Activated CD4-positive, alpha-beta T cell treated with anti-CD3 and anti-CD28 coated beads, Interleukin-2, amount 50 U/mL, for 1 hour (primary cell): ENCODE results near the gene HTATIP2.
A peak's percentile ranks its signal among the peaks of the same experiment; 100 is the strongest.
"Not testable (repeated sequence)": the region's sequence is repeated elsewhere in the genome, so short reads cannot be mapped to it uniquely, and the experiment has no call there.

Experiments used
- DNase-seq: peaks from one replicate; pipeline ENCODE4 v3.0.0-alpha.2; 2020

Gene HTATIP2

DNA sequence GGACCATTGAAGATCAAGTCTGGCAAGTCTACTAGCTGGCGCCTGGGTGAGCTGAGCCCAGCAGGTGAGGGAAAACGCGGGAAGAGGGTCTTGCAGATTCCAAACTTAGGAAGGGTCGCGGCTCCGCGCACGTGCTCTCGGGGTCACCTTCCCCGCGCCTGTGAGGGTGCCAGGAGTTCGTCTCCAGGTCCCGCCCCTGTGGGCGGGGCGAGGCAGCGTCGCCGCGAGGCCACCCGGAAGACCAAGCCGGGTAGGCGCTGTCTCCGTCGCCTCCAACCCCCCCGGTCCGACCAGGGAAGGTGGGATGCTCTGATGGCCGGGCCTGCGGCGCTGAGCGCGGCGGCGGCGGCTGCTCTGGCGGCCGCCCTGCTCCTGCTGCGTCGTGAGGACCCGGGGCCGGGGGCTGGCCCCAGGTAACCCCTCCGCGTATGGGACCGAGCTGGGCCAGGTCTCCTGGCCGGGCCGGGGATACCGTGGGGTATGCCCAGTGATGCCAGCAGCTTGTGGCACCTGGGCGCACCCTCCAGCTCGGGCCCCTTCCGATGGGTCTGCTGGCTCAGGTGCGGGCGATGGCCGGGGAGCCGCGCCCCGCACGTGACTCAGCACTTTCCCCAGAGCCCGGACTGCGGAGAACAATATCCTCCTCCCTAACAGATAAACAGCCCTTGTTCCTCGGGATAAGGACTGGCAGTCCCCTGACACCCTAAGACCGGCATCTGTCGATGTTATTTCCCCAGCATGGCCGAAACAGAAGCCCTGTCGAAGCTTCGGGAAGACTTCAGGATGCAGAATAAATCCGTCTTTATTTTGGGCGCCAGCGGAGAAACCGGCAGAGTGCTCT is at the start of gene HTATIP2:
Gene HTATIP2, plus strand, starts transcription at position 215 of the 841 bp plus-strand sequence. Its CDS starts 524 bp downstream, at position 739.
- DNase-seq: peak; percentile 67

GRCh38 chr11:20315800-20316199 is 47.7 kb upstream of the HTATIP2 start:
- DNase-seq: no peak

DNA sequence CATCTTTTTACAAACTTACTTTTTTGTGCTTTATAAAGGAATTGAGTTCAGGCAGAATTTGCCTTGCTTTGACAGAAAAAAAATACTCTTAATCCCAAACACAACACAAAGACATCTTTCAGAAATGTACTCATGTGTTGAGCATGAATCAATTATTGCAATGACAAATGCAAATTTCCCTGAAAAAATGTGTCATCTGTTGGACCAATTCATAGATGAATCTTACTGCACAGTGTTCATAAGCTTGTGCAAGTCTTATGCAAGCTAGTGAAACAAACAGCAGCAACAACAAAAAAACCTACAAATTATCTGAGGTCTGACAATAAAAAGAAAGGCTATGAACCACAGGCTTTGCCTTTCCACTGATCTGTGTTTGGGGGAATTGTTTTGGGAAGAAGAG is 42.3 kb upstream of the HTATIP2 start:
- no peak for DNase-seq

- no peak for DNase-seq
These were observed 36.1 kb upstream of the HTATIP2 start for GRCh38 chr11:20327377-20327935.

GRCh38 chr11:20336056-20336455 is 27.5 kb upstream of the HTATIP2 start:
- no peak for DNase-seq

- no peak for DNase-seq
These were observed 25.9 kb upstream of the HTATIP2 start for GRCh38 chr11:20337526-20338154.

DNA sequence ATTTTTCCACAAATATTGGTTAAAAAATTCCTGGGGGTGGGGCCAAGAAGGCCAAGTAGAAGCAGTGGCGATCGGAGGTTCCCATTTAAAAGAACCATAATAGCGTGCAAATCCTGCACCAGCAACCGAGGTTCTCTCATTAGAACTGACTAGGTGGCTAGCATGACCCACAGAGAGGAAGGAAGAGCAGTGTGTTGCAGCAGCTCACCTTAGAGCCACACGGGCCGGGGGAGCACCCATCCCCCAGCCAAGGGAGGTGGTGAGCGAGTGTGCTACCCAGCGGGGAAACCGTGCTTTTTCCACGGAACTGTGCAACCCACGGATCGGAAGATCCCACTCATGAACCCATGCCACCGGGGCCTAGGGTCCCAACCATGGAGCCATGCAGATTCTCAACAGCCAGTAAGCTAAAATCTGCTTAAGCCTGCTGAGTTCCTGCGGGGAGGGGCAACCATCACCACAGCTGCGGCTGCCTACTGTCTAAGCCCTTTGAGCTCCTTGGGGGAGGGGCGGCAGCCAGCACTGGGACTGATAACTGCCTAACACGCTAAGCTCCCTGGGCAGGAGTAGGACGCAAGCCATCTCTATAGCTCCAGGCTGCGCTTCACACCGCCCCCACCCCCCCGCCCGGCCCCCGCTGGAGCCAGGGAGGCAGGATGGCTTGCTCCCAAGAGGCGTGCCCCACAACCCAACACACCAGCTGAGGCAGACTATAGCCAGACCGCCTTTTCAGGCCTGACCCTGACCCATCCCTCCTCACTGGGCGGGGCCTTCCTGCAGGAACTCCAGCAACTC is 21.0 kb upstream of the HTATIP2 start:
- no peak for DNase-seq

GRCh38 chr11:20351136-20351535 is 12.4 kb upstream of the HTATIP2 start:
- DNase-seq: no peak

DNA sequence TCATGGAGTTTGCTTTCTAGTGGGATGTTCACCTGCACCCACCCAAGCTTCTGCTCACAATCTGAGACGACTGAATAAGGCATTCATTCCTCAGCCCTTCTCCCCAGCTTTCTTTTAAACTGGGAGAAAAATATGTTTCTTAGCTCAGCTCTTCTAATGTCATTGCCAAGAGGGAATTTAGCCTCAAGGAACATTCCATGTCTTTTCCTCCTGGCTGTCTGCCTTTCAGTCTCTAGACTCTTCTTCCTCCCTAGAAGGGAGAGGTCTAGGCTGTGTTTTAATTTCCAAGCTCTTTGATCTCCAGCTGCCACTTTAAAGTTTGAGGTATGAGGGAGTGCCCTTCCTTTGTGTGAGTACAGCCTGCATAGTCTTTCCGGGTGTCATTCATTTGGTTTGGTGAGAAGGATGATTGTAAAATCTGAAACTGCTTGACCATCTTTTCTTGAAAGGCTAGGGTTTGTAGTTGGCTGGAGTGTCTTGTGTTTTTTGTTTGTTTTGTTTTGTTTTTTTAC is 11.7 kb upstream of the HTATIP2 start:
- no peak for DNase-seq

DNA sequence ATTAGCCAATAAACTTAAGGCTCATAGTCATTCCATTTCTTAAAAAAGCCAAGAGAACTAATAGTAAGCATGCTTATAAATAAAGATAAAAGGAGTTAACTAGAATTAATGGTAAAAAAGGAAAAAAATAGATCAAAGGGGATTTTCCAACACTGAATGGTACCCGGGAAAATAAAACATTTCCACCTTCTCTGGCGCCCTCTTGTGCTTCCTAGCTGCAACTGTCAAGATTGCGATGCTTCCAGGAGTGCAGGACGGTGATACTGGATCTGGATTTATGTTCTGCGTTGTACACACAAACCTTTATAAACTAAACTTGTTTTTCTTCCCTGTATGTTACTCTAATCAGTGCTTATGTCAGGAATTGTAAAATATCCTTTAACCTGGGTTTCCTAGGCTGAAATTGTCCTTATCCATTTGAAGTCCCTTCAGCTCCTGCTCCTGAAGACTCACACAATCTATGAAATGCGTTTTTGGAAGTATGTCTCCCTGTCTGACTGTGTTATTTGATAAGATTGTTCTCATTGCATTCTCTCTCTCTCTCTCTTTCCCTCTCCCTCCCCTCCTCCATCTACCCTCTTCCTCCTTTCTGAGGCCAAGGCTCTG is 9.6 kb upstream of the HTATIP2 start:
- DNase-seq: no peak

DNA sequence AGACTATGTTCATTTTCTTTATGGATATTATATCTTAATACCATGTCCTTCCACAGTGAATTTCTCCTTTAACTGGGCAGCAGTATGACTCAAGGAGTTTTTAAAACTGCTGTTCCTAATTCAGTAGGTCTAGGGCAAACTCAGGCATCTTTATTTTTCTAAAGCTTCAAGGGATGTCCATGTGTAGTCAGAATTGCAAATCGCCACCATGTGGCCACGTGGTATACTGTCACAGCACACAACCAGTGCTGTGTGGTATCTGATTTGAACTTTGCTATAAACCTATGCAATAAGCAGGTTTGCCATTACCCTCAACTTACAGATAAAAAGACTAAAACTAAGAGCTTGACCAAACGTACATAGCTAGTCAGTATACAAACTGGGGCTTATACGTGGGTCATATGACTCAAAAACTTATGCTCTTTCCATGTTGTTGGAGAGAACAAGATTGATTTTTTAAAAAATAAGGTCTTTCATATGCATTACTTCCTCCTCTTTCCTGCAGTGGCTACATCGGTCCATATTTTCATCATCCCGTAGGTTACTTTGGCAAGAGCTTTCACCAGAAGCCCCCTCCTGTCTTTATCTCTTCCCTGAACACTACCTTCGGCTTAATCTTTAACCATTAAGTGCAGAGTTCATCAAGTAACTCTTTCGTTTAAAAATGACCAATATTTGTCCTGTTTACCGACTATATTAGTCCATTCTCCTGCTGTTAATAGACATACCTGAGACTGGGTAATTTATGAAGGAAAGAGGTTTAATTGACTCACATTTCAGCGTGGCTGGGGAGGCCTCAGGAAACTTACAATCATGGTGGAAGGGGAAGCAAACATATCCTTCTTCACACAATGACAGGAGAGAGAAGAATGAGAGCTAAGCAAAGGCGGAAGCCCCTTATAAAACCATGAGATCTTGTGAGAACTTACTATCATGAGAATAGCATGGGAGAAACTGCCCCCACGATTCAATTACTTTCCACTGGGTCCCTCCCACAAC is 8.0 kb upstream of the HTATIP2 start:
- DNase-seq: peak; percentile 35

DNA sequence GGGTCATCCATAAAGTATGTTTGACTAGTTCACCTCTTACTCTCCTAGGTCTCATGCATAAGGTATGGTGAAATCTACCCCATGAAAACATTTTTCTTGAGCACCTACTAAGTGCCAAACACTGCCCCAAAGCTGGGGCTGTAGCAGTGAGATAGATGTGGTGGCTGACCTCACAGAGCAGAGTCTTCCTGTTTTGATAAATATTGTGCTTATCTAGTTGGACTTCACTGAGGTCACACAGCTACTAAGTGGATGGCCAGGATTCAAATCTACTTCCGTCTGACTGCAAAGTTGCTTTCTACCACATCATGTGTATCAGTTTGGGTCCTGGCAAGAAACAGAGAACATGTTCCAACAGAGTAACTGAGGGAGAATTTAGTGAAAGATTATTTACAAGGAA is 6.4 kb upstream of the HTATIP2 start:
- DNase-seq: no peak

GRCh38 chr11:20360650-20361049 is 2.9 kb upstream of the HTATIP2 start:
- DNase-seq: peak; percentile 20

DNA sequence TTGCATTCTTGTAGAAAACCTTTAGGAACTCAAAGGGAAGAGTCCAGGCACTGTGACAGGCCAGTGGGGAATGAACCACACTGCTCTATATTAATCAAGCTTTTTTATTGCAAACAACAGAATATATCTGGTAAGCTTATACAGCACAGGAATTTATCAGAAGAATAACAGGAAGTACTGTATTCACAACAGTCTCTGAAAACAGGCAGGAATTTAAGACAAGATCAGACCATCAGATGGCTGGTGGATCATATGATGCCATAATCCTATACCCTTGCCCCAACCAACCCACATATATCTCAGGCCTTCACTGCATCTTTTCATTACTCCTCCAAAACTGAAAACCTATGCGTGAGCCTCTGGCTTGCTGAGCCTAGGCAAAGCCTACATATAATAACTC is 1.0 kb upstream of the HTATIP2 start:
- DNase-seq: no peak

GRCh38 chr11:20363149-20363499 is 390 bp upstream of the HTATIP2 start:
- DNase-seq: no peak

DNA sequence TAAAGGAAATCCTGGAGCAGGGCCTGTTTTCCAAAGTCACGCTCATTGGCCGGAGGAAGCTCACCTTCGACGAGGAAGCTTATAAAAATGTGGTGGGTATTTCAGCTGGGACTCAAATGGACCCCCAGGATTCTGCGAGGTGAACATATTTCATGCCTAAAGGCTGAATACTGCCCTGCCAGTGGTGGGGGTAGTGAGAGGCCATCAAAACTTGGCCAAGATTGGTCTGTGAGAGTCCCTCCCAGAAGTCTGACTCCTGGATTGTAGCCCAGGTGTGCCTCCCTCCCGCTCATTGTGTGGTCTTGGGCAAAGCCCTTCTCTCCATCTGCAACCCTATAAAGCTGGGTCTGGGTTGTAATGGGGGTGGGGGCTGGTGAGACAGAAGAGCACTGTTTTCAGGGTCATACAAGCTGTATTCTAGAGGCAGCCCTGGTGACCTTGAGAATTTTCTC is 853 bp downstream of the HTATIP2 start:
- DNase-seq: no peak

GRCh38 chr11:20365465-20365864 is 2.0 kb downstream of the HTATIP2 start:
- DNase-seq: not testable (repeated sequence)

DNA sequence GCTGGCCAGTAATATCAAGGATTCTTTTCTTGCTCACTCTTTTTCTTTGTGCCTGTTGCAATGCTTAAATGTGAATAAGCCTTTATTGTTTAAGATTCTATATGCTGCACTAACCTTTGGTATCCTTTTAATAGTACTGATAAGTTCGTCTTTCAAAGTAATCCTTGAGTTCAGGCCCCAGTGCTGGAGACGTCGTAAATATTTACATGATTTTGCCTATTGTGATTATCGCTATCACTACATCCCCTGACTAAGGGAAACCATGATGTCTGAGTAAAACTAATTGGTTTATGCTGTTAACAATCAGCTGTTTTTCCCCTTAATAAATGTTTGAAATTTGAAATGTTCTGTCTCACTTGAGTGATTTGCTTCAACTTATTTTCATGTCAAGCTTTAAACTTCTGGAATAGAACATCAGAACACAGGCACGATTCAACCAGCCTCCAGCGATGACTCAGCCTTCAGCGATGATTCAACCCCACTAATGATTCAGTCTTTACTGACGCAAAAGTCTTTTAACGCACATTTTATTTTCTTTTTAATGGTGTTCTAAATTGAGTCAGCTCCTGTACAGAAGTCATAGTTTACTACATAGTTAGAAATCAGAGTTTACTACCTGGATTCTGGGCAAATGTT is 3.9 kb downstream of the HTATIP2 start:
- DNase-seq: peak; percentile 24

GRCh38 chr11:20368438-20368837 is 4.9 kb downstream of the HTATIP2 start:
- DNase-seq: no peak

GRCh38 chr11:20369826-20370225 is 6.3 kb downstream of the HTATIP2 start:
- no peak for DNase-seq
